ENCODE data around the gene DCDC2C. TPM values are rescaled to one million over a fixed set of nuclear protein-coding genes. Genes with fewer than 3 reads are reported as not detected.

The DCDC2C gene
- total RNA-seq, 1 experiment from 2014 or later: not detected

- Histone ChIP-seq H3K9me3 (ENCODE audit: low read length) (no peaks in the 10 kb centered on the region), H3K36me3 (ENCODE audit: low read depth, low read length) (no peaks in the 10 kb centered on the region), H3K9me2 (replicated peaks; ENCODE audit: low read length) (no peaks in the 10 kb centered on the region), H3K4me2 (ENCODE audit: low read length) (no peak overlapping the region), H3K9ac (ENCODE audit: low read length) (no peak overlapping the region), H3K79me2 (ENCODE audit: low read length) (no peaks in the 10 kb centered on the region), H3K4me1 (ENCODE audit: insufficient read depth, low read length) (no peaks in the 10 kb centered on the region), H3K4me3 (ENCODE audit: low read length) (no peak overlapping the region), H3K27ac (ENCODE audit: low read length) (no peak overlapping the region), H4K20me1 (ENCODE audit: low read length) (no peaks in the 10 kb centered on the region), H2AFZ (ENCODE audit: low read length) (no peak overlapping the region), H3F3A (ENCODE audit: low read length, unreplicated experiment) (no peaks in the 10 kb centered on the region), H3K27me3 (ENCODE audit: low read length) (peaks cover 74% of the 10 kb centered on the region)
- ATAC-seq (no peak), DNase-seq (no peak)
- intact Hi-C loops (cut with micrococcal nuclease): no loop called here
- TF ChIP-seq, protein P1, sequence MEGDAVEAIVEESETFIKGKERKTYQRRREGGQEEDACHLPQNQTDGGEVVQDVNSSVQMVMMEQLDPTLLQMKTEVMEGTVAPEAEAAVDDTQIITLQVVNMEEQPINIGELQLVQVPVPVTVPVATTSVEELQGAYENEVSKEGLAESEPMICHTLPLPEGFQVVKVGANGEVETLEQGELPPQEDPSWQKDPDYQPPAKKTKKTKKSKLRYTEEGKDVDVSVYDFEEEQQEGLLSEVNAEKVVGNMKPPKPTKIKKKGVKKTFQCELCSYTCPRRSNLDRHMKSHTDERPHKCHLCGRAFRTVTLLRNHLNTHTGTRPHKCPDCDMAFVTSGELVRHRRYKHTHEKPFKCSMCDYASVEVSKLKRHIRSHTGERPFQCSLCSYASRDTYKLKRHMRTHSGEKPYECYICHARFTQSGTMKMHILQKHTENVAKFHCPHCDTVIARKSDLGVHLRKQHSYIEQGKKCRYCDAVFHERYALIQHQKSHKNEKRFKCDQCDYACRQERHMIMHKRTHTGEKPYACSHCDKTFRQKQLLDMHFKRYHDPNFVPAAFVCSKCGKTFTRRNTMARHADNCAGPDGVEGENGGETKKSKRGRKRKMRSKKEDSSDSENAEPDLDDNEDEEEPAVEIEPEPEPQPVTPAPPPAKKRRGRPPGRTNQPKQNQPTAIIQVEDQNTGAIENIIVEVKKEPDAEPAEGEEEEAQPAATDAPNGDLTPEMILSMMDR (conservative IDR thresholded peaks at IDR 0.05; ENCODE audit: low read depth, low read length): no peak
- TF ChIP-seq EZH2phosphoT487 (IDR thresholded peaks at IDR 0.05; ENCODE audit: borderline replicate concordance, low read length) (no peak), EZH2 (IDR thresholded peaks at IDR 0.05; ENCODE audit: low read length, unreplicated experiment) (no peak)
- CTCF ChIA-PET: no interaction called here
- no TSS peak for BruUV-seq (replicated peaks)
- POLR2A ChIA-PET (ENCODE audit: unreplicated experiment): no interaction called here
These were observed 52.9 kb downstream of the DCDC2C start for GRCh38 chr2:3756306-3756705.

- Histone ChIP-seq H3K4me1 (ENCODE audit: insufficient read depth, low read length) (no peaks in the 10 kb centered on the region), H3K4me3 (ENCODE audit: low read length) (no peak overlapping the region), H2AFZ (ENCODE audit: low read length) (no peak overlapping the region), H4K20me1 (ENCODE audit: low read length) (no peaks in the 10 kb centered on the region), H3K9ac (ENCODE audit: low read length) (no peak overlapping the region), H3K27me3 (ENCODE audit: low read length) (peaks cover 54% of the 10 kb centered on the region; the same call in 1 of the 2 replicates), H3F3A (ENCODE audit: low read length, unreplicated experiment) (no peaks in the 10 kb centered on the region), H3K79me2 (ENCODE audit: low read length) (no peaks in the 10 kb centered on the region), H3K36me3 (ENCODE audit: low read depth, low read length) (no peaks in the 10 kb centered on the region), H3K9me2 (replicated peaks; ENCODE audit: low read length) (no peaks in the 10 kb centered on the region), H3K27ac (ENCODE audit: low read length) (no peak overlapping the region), H3K4me2 (ENCODE audit: low read length) (no peak overlapping the region), H3K9me3 (ENCODE audit: low read length) (no peaks in the 10 kb centered on the region)
- POLR2A ChIA-PET (ENCODE audit: unreplicated experiment): no interaction called here
- ATAC-seq (no peak), DNase-seq (no peak)
- no peak for TF ChIP-seq EZH2phosphoT487 (IDR thresholded peaks at IDR 0.05; ENCODE audit: borderline replicate concordance, low read length)
- TF ChIP-seq, protein P1 (conservative IDR thresholded peaks at IDR 0.05; ENCODE audit: low read depth, low read length): no peak
- no peak for TF ChIP-seq EZH2 (IDR thresholded peaks at IDR 0.05; ENCODE audit: low read length, unreplicated experiment)
- intact Hi-C loops (cut with micrococcal nuclease): no loop called here
- no TSS peak for BruUV-seq (replicated peaks)
- CTCF ChIA-PET: no interaction called here
These were observed 55.5 kb downstream of the DCDC2C start for GRCh38 chr2:3758906-3759305.

- Histone ChIP-seq H3F3A (ENCODE audit: low read length, unreplicated experiment) (no peaks in the 10 kb centered on the region), H3K36me3 (ENCODE audit: low read depth, low read length) (no peaks in the 10 kb centered on the region), H4K20me1 (ENCODE audit: low read length) (no peaks in the 10 kb centered on the region), H3K4me3 (ENCODE audit: low read length) (no peak overlapping the region), H3K27ac (ENCODE audit: low read length) (no peak overlapping the region), H3K9ac (ENCODE audit: low read length) (no peak overlapping the region), H3K9me2 (replicated peaks; ENCODE audit: low read length) (no peaks in the 10 kb centered on the region), H3K27me3 (ENCODE audit: low read length) (peaks cover 54% of the 10 kb centered on the region; the same call in 1 of the 2 replicates), H3K4me1 (ENCODE audit: insufficient read depth, low read length) (no peaks in the 10 kb centered on the region), H3K9me3 (ENCODE audit: low read length) (no peaks in the 10 kb centered on the region), H3K79me2 (ENCODE audit: low read length) (no peaks in the 10 kb centered on the region), H3K4me2 (ENCODE audit: low read length) (no peak overlapping the region), H2AFZ (ENCODE audit: low read length) (no peak overlapping the region)
- TF ChIP-seq, protein P1 (conservative IDR thresholded peaks at IDR 0.05; ENCODE audit: low read depth, low read length): no peak
- TF ChIP-seq EZH2 (IDR thresholded peaks at IDR 0.05; ENCODE audit: low read length, unreplicated experiment): no peak
- TF ChIP-seq EZH2phosphoT487 (IDR thresholded peaks at IDR 0.05; ENCODE audit: borderline replicate concordance, low read length): no peak
- no TSS peak for BruUV-seq (replicated peaks)
- intact Hi-C loops (cut with micrococcal nuclease): no loop called here
- POLR2A ChIA-PET (ENCODE audit: unreplicated experiment): interaction anchor here (0.6 kb wide), 1 partner anchor 12 kb away, joined by 4 read pairs; no protein-coding TSS in a partner anchor
- DNase-seq (peak; percentile 7), ATAC-seq (no peak)
- CTCF ChIA-PET: no interaction called here
These were observed 56.0 kb downstream of the DCDC2C start for GRCh38 chr2:3759331-3759730.
